Measurements from ENCODE around the gene CCDC190. TPM values are rescaled to one million over a fixed set of nuclear protein-coding genes. Genes with fewer than 3 reads are reported as not detected.

The CCDC190 gene
- total RNA-seq, 1 experiment from 2014 or later, result not detected

- ATAC-seq, result no peak
- no peak for DNase-seq (ENCODE audit: low read depth, low spot score)
- RAD21 ChIA-PET (ENCODE audit: low non-redundant PET in 1 of 2, low total read pairs in 2 of 2, uncharacterized antibody in 2 of 2, unreplicated experiment in 2 of 2), result no interaction called here
- no peaks in the 10 kb centered on the region for H3K9me3 ChIP-seq (ENCODE audit: control insufficient read depth in 1 of 2, insufficient read depth in 1 of 2, low read depth in 1 of 2, low read length in 2 of 2)
- H3K27me3 ChIP-seq (ENCODE audit: insufficient read depth, low read length), result no peaks in the 10 kb centered on the region
- intact Hi-C loops (cut with micrococcal nuclease), result no loop called here
- CTCF ChIA-PET, result no interaction called here
- H3K4me1 ChIP-seq (ENCODE audit: control insufficient read depth in 1 of 2, insufficient read depth in 2 of 2, low read length in 2 of 2), result no peaks in the 10 kb centered on the region
- no TSS peak for BruUV-seq (replicated peaks)
- no peaks in the 10 kb centered on the region for H4K20me1 ChIP-seq (ENCODE audit: insufficient read depth)
- H2AFZ ChIP-seq (ENCODE audit: low read depth, low read length, poor library complexity, severe bottlenecking), result no peak overlapping the region
- H3K9me2 ChIP-seq (ENCODE audit: insufficient read depth), result no peaks in the 10 kb centered on the region
- no peak overlapping the region for H3K4me3 ChIP-seq (replicated peaks in 1 of 2; ENCODE audit: low read depth in 1 of 2, low read length in 2 of 2)
- no peaks in the 10 kb centered on the region for H3K36me3 ChIP-seq (ENCODE audit: control insufficient read depth in 1 of 2, insufficient read depth in 2 of 2, low read length in 2 of 2)
- TF ChIP-seq SRF (IDR thresholded peaks at IDR 0.05; ENCODE audit: low read depth) (no peak), POLR2A (IDR thresholded peaks at IDR 0.05; ENCODE audit: borderline replicate concordance, extremely low read depth, insufficient read depth, insufficient read length) (no peak), SP1 (IDR thresholded peaks at IDR 0.05; ENCODE audit: low read depth) (no peak), ELF1 (IDR thresholded peaks at IDR 0.05; ENCODE audit: borderline replicate concordance, low read depth) (no peak), CBX3 (IDR thresholded peaks at IDR 0.05; ENCODE audit: low read depth) (no peak), TCF7L2 (IDR thresholded peaks at IDR 0.05; ENCODE audit: borderline replicate concordance, extremely low read depth, insufficient read depth, insufficient read length) (no peak), POLR2AphosphoS5 (IDR thresholded peaks at IDR 0.05; ENCODE audit: low read depth, low read length) (no peak), ZFX (IDR thresholded peaks at IDR 0.05) (no peak), RAD21 (IDR thresholded peaks at IDR 0.05; ENCODE audit: low read depth) (no peak)
- no peak overlapping the region for H3K9ac ChIP-seq (ENCODE audit: low read length)
- H3K27ac ChIP-seq (ENCODE audit: low read depth, low read length), result no peak overlapping the region
- H3K4me2 ChIP-seq (ENCODE audit: low read length), result no peak overlapping the region
- no peaks in the 10 kb centered on the region for H3K79me2 ChIP-seq (ENCODE audit: insufficient read depth, low read length)
- POLR2A ChIA-PET, result no interaction called here
Measured at GRCh38 chr1:162886705-162887104, 25.7 kb upstream of the CCDC190 start.

- Histone ChIP-seq H3K4me1 (ENCODE audit: control insufficient read depth in 1 of 2, insufficient read depth in 2 of 2, low read length in 2 of 2) (no peaks in the 10 kb centered on the region), H3K9me2 (ENCODE audit: insufficient read depth) (no peaks in the 10 kb centered on the region), H4K20me1 (ENCODE audit: insufficient read depth) (no peaks in the 10 kb centered on the region), H3K36me3 (ENCODE audit: control insufficient read depth in 1 of 2, insufficient read depth in 2 of 2, low read length in 2 of 2) (no peaks in the 10 kb centered on the region), H3K9me3 (ENCODE audit: control insufficient read depth in 1 of 2, insufficient read depth in 1 of 2, low read depth in 1 of 2, low read length in 2 of 2) (no peaks in the 10 kb centered on the region), H3K9ac (ENCODE audit: low read length) (no peak overlapping the region), H2AFZ (ENCODE audit: low read depth, low read length, poor library complexity, severe bottlenecking) (no peak overlapping the region), H3K27me3 (ENCODE audit: insufficient read depth, low read length) (no peaks in the 10 kb centered on the region), H3K79me2 (ENCODE audit: insufficient read depth, low read length) (no peaks in the 10 kb centered on the region), H3K4me2 (ENCODE audit: low read length) (no peak overlapping the region), H3K4me3 (replicated peaks in 1 of 2; ENCODE audit: low read depth in 1 of 2, low read length in 2 of 2) (no peak overlapping the region), H3K27ac (ENCODE audit: low read depth, low read length) (no peak overlapping the region)
- no TSS peak for BruUV-seq (replicated peaks)
- ChIA-PET POLR2A (no interaction called here), RAD21 (ENCODE audit: low non-redundant PET in 1 of 2, low total read pairs in 2 of 2, uncharacterized antibody in 2 of 2, unreplicated experiment in 2 of 2) (no interaction called here), CTCF (no interaction called here)
- no peak for TF ChIP-seq CTCF (IDR thresholded peaks at IDR 0.05 in 2 of 3, conservative IDR thresholded peaks at IDR 0.05 in 1 of 3; ENCODE audit: borderline replicate concordance in 1 of 3, insufficient read depth in 1 of 3, low read depth in 2 of 3, low read length in 2 of 3)
- intact Hi-C loops (cut with micrococcal nuclease), result no loop called here
- DNase-seq (ENCODE audit: low read depth, low spot score) (no peak), ATAC-seq (no peak)
Measured at GRCh38 chr1:162885265-162885664, 24.3 kb upstream of the CCDC190 start.

Data from HCT116 (cell line).